Small intestine (tissue), 7 donors: ENCODE results near the gene OR2H1. TPM values are rescaled to one million over a fixed set of nuclear protein-coding genes. Genes with fewer than 3 reads are reported as not detected.

Experiments
- DNase-seq, 2 donors: peaks; one replicate each; pipeline versions ENCODE4 v3.0.0 to v3.0.0-alpha.2; 2013
- FAIRE-seq: peaks from 2 replicates; lab custom pipeline; 2012; peaks lifted over from hg19 to GRCh38; lab: Jason Lieb, UNC
- H3K27ac ChIP-seq, 3 donors: one replicate each; pipeline ENCODE4 v1.5.1; 2013; ENCODE audit warnings: low read length in 2 of 3, mild to moderate bottlenecking in 2 of 3, control low read depth in 1 of 3, inconsistent platforms in 1 of 3, low read depth in 1 of 3, moderate library complexity in 1 of 3
- H3K27me3 ChIP-seq, 3 donors: one replicate each; pipeline ENCODE4 v1.6.1; 2013; ENCODE audit warnings: low read length in 3 of 3, inconsistent platforms in 1 of 3; ENCODE audit not compliant: control insufficient read depth in 3 of 3, insufficient read depth in 3 of 3
- H3K36me3 ChIP-seq, 3 donors: one replicate each; pipeline ENCODE4 v1.6.1; 2013; ENCODE audit warnings: low read length in 3 of 3, inconsistent platforms in 1 of 3, low read depth in 1 of 3, mild to moderate bottlenecking in 1 of 3, moderate library complexity in 1 of 3; ENCODE audit not compliant: control insufficient read depth in 3 of 3, insufficient read depth in 2 of 3
- H3K4me1 ChIP-seq, 3 donors: one replicate each; pipeline ENCODE4 v1.6.1; 2013; ENCODE audit warnings: low read length in 2 of 3, inconsistent platforms in 1 of 3, low read depth in 1 of 3, mild to moderate bottlenecking in 1 of 3, moderate library complexity in 1 of 3; ENCODE audit not compliant: control insufficient read depth in 3 of 3, insufficient read depth in 2 of 3
- H3K4me3 ChIP-seq, 3 donors: one replicate each; pipeline ENCODE4 v1.5.1; 2013; ENCODE audit warnings: low read length in 3 of 3, control low read depth in 1 of 3, inconsistent platforms in 1 of 3, low read depth in 1 of 3, mild to moderate bottlenecking in 1 of 3, moderate library complexity in 1 of 3
- H3K9me3 ChIP-seq, 2 donors: one replicate each; pipeline ENCODE4 v1.6.1; 2013; ENCODE audit warnings: low read depth in 1 of 2, low read length in 1 of 2; ENCODE audit not compliant: control insufficient read depth in 2 of 2, insufficient read depth in 1 of 2
- WGBS, 3 donors: extraction: QIAGEN DNeasy Blood & Tissue Kit; methylation state at CpG; one replicate each; pipeline ENCODE4 v1.1.7; 2013; 5-methylcytosine and 5-hydroxymethylcytosine counted together
- polyA plus RNA-seq, 4 donors: library from polyadenylated mRNA; stranded (reverse) in 3 of 4; unstranded in 1 of 4; fragments of 200-250 nt in 3 of 4; fragments of 120-200 nt in 1 of 4; gene quantifications; one replicate each; pipeline versions ENCODE4 v1.2.1 to v1.2.3, GENCODE V29; 2013
- donor health status: healthy with polysubstance abuse.
- donor health status: control.
- donor health status: control.
- donor health status: Bipolar disorder and iron deficiency.
- donor health status: healthy.

Gene OR2H1
- polyA plus RNA-seq, 4 donors = not detected

GRCh38 chr6:29507319-29507718 is 50.4 kb downstream of the OR2H1 start:
- H3K36me3 ChIP-seq = no peaks in the 10 kb centered on the region
- H3K9me3 ChIP-seq = no peaks in the 10 kb centered on the region
- H3K27ac ChIP-seq = no peak overlapping the region
- WGBS, 3 donors = 74 to 77% (median 75%) methylated on average over 5 of the region's 5 CpGs
- no peak overlapping the region for H3K4me3 ChIP-seq
- FAIRE-seq (no peak), DNase-seq (no peak)
- no peaks in the 10 kb centered on the region for H3K4me1 ChIP-seq
- no peaks in the 10 kb centered on the region for H3K27me3 ChIP-seq

DNA sequence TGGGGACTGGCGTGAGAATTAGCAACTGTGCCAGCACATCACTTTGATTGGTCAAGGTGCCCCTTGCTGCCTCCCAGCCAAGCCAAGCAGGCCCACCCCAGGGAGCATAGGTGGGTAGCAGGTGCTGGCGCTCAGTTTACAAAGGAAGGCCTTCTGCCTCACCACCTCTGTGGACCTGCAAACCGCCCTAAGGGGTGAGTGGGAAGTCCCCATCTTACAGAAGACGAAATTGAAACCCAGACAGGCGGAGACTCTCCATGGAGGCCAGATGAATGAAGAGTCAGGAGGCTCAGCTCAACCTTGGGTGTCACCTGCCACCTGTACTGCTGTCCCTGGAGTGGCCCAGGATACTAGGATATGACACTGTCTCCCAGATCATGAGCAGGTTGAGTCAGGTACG is 52.3 kb downstream of the OR2H1 start:
- FAIRE-seq = no peak

DNA sequence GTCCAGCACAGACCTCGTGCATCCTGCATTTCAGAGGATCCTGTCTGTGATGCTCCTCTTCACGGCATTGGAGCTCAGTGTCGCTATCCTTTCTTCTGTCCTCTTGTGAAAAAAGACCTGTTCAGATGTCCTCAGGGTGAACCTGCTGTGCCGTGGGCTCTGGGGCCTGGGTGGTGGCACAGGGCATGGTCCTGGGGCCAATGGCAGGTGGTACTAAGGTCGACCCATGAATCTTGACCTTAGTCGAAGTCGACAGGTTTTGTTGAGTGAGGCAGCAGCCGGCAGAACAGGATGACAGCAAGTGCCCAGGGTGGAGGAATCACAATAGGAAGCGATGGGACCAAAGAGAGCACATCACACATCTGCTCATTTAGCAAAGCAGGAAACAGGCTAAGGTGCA is 52.8 kb downstream of the OR2H1 start:
- H3K9me3 ChIP-seq = no peaks in the 10 kb centered on the region
- no peaks in the 10 kb centered on the region for H3K36me3 ChIP-seq
- no peak overlapping the region for H3K27ac ChIP-seq
- no peaks in the 10 kb centered on the region for H3K27me3 ChIP-seq
- no peak overlapping the region for H3K4me3 ChIP-seq
- no peaks in the 10 kb centered on the region for H3K4me1 ChIP-seq
- FAIRE-seq = no peak
- 65 to 80% (median 75%) methylated on average over 9 of the region's 9 CpGs for WGBS, 3 donors
- no peak for DNase-seq

More for the DNA sequence above, 52.3 kb downstream of the OR2H1 start:
- Histone ChIP-seq H3K27ac (no peak overlapping the region), H3K27me3 (no peaks in the 10 kb centered on the region), H3K9me3 (no peaks in the 10 kb centered on the region), H3K4me1 (no peaks in the 10 kb centered on the region), H3K36me3 (no peaks in the 10 kb centered on the region), H3K4me3 (no peak overlapping the region)
- DNase-seq = no peak
- whole genome bisulfite sequencing, 3 donors = 65 to 73% (median 68%) methylated on average over 6 of the region's 6 CpGs

GRCh38 chr6:29510202-29510601 is 53.2 kb downstream of the OR2H1 start:
- DNase-seq (no peak), FAIRE-seq (no peak)
- WGBS, 3 donors = 40 to 49% (median 43%) methylated on average over 4 of the region's 4 CpGs
- no peaks in the 10 kb centered on the region for H3K27me3 ChIP-seq
- no peak overlapping the region for H3K4me3 ChIP-seq
- no peak overlapping the region for H3K27ac ChIP-seq
- H3K4me1 ChIP-seq = no peaks in the 10 kb centered on the region
- H3K36me3 ChIP-seq = no peaks in the 10 kb centered on the region
- H3K9me3 ChIP-seq = no peaks in the 10 kb centered on the region

DNA sequence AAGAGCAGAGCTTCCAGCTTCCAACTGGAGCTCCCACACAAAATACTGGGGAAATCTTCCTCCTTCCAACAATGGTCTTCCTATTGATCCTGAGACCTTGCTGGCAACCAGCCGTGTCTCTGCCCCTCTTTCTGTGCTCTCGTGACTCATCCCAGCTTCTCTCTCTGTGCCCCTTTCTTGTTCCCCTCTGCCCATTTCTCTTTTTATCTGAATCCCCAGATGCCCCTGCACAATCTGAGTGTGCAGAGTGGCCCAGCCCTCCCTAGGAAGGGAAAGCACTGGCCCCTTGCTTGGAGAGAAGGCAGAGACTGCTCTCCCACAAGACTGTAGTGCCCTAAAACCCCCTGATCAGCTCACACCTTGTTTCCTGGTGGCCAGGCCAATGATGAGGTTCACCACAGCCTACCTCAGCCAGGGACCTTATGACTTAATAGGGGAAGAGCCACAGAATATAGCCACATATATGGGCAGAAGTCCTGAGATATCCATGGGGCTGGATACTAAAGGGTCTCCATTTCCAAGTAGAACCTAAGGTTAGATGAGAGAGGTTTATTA is 53.9 kb downstream of the OR2H1 start:
- Histone ChIP-seq H3K27me3 (no peaks in the 10 kb centered on the region), H3K4me1 (no peaks in the 10 kb centered on the region), H3K9me3 (no peaks in the 10 kb centered on the region), H3K36me3 (no peaks in the 10 kb centered on the region), H3K27ac (no peak overlapping the region), H3K4me3 (no peak overlapping the region)
- WGBS, 3 donors = 72 to 80% (median 76%) methylated on average over 2 of the region's 2 CpGs
- FAIRE-seq (no peak), DNase-seq (no peak)

Other genes with a start within 250 kb of the OR2H1 start
- gene OR14J1, start 155.5 kb upstream of the OR2H1 start, polyA plus RNA-seq = under 1 TPM in 1 of 4 donors, not detected in 3; under 0.01 TPM
- not detected for gene OR5V1, start 88.3 kb upstream of the OR2H1 start, polyA plus RNA-seq
- not detected for gene OR12D3, start 81.9 kb upstream of the OR2H1 start, polyA plus RNA-seq
- gene OR12D2, start 61.5 kb upstream of the OR2H1 start, polyA plus RNA-seq = not detected
- not detected for gene OR12D1, start 42.2 kb upstream of the OR2H1 start, polyA plus RNA-seq
- not detected for gene OR10C1, start 17.8 kb upstream of the OR2H1 start, polyA plus RNA-seq
- not detected for gene OR11A1, start 84 bp upstream of the OR2H1 start, polyA plus RNA-seq
- not detected for gene MAS1L, start 30.8 kb downstream of the OR2H1 start, polyA plus RNA-seq
- gene UBD, start 102.6 kb downstream of the OR2H1 start, polyA plus RNA-seq = 10 to 100 TPM in 2 of 4 donors, 1 to 10 TPM in 1, not detected in 1; 4.6 to 20.0 (median 17.0) TPM
- not detected for gene OR2H2, start 128.0 kb downstream of the OR2H1 start, polyA plus RNA-seq
- 10 to 100 TPM in 2 of 4 donors, 1 to 10 TPM in 1, under 1 TPM in 1; 0.22 to 12.2 (median 7.1) TPM for gene GABBR1, start 176.0 kb downstream of the OR2H1 start, polyA plus RNA-seq
- under 1 TPM in 1 of 4 donors, not detected in 3; 0.07 TPM for gene MOG, start 199.9 kb downstream of the OR2H1 start, polyA plus RNA-seq
- 1 to 10 TPM in 1 of 4 donors, not detected in 3; 1.4 TPM for gene ZFP57, start 224.0 kb downstream of the OR2H1 start, polyA plus RNA-seq